ENCODE data around the gene PARP16.

- TF ChIP-seq, protein P1, sequence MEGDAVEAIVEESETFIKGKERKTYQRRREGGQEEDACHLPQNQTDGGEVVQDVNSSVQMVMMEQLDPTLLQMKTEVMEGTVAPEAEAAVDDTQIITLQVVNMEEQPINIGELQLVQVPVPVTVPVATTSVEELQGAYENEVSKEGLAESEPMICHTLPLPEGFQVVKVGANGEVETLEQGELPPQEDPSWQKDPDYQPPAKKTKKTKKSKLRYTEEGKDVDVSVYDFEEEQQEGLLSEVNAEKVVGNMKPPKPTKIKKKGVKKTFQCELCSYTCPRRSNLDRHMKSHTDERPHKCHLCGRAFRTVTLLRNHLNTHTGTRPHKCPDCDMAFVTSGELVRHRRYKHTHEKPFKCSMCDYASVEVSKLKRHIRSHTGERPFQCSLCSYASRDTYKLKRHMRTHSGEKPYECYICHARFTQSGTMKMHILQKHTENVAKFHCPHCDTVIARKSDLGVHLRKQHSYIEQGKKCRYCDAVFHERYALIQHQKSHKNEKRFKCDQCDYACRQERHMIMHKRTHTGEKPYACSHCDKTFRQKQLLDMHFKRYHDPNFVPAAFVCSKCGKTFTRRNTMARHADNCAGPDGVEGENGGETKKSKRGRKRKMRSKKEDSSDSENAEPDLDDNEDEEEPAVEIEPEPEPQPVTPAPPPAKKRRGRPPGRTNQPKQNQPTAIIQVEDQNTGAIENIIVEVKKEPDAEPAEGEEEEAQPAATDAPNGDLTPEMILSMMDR (IDR thresholded peaks at IDR 0.05): no peak
- no peak for TF ChIP-seq POLR2A (IDR thresholded peaks at IDR 0.05)
These were observed 6.3 kb upstream of the PARP16 start for GRCh38 chr15:65292938-65293518.

Measured in vagina (tissue), 2 donors.